ENCODE measurements around the gene SMC1B.
"Not testable (repeated sequence)": the region's sequence is repeated elsewhere in the genome, so short reads cannot be mapped to it uniquely, and the experiment has no call there.

The SMC1B gene

GRCh38 chr22:45424241-45424731 lies 10.9 kb upstream of the SMC1B start:
- intact Hi-C loops (cut with DNase I), result no loop called here
- peak in 2 of 10 donors; percentile 31 to 44 for DNase-seq

GRCh38 chr22:45423524-45423923 lies 10.1 kb upstream of the SMC1B start:
- intact Hi-C loops (cut with DNase I), result no loop called here
- peak in 2 of 10 donors; percentile 12 to 52 for DNase-seq

DNA sequence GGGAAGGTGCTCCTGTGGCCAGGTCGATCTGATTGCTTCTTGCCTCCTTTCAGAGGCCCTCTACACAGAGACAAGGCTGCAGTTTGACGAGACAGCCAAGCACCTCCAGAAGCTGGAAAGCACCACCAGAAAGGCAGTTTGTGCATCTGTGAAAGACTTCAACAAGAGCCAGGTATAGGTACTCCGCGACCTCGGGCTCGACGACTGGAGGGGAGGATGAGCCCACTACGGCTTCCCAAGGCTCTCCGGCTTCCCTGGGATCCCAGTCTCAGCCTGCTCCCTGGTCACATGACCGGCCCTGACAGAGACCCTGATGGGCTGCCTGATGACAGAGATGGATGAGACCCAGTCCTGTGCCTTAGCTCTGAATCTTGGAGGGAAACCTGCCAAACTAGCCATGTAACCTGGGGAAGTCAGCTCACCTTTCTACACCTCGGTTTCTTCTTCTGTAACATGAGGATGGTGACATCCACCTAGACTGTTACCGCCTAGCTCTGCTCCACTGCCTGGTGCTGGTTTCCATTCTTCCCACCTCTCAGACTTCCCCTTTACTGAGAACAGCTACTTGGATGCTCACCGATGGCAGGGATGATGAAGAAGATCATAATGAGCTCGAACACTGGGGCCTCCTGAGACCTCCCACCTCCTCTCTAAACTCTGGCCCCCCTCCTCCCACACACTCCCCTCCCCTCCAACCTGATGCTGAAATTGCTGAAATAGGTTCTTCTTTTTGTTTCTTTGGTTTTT lies 9.0 kb upstream of the SMC1B start:
- intact Hi-C loops (cut with DNase I), result no loop called here
- peak in 2 of 10 donors; percentile 42 to 67 for DNase-seq

GRCh38 chr22:45421349-45422055 lies 8.1 kb upstream of the SMC1B start:
- DNase-seq, result no peak
- intact Hi-C loops (cut with DNase I), result no loop called here

GRCh38 chr22:45420539-45420938 lies 7.1 kb upstream of the SMC1B start:
- DNase-seq, result peak in 1 of 10 donors; percentile 16
- intact Hi-C loops (cut with DNase I), result no loop called here

GRCh38 chr22:45420011-45420410 lies 6.6 kb upstream of the SMC1B start:
- DNase-seq, result no peak
- intact Hi-C loops (cut with DNase I), result no loop called here

DNA sequence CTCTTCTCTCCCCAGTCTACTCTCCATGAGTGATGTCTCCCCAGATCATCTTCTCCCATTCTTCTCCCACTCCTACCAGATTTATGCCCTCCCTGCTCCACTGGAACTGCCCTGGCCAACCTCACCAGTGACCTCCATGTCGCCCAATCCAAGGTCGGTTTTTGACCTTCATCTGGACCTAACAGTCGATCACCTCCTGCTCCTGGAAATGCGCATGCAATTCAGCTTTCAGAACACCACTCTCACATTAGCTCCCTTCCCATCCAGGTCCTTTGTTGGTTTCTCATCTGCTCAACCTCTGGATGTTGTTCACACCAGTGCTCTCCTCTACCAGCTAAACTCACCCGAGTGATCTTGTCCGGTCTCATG lies 5.4 kb upstream of the SMC1B start:
- intact Hi-C loops (cut with DNase I), result no loop called here
- peak in 1 of 10 donors; percentile 36 for DNase-seq

DNA sequence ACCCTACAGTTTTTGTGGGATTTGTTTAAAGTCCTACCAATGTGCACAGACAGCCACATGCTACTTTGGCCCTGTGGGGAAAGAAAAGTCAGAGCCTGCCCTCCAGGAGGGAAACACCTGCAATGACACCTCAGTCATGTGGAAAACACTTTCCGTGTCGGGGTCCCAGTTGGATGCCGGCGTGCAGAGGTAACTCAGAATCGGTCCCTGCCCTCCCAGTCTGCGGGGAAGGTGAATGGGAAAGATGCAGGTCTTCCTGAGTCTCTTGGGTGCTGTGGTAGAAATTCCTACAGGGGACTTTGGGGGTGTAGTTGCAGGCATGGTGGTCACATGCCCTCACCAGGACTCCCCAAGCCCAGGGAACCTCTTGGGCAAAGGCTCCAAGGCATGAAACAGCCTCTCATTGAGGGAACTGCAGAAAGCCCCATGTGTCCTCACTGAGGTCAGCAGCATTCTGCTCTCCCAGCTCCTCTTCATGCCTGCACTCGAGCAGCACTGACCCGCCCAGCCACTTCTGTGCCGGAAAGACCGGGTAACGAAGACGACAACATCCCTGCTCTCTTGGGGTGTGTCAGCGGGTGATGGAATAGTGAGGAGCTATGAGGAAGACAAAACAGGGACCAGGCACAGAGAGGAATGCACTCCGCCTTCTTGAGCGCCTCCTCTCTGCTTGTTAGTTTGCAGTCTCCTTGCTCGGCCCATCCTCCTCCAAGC lies 4.8 kb upstream of the SMC1B start:
- peak in 1 of 10 donors; percentile 54 for DNase-seq
- intact Hi-C loops (cut with DNase I), result no loop called here

GRCh38 chr22:45413013-45413367 lies 409 bp downstream of the SMC1B start:
- no peak for DNase-seq
- intact Hi-C loops (cut with DNase I), result no loop called here

DNA sequence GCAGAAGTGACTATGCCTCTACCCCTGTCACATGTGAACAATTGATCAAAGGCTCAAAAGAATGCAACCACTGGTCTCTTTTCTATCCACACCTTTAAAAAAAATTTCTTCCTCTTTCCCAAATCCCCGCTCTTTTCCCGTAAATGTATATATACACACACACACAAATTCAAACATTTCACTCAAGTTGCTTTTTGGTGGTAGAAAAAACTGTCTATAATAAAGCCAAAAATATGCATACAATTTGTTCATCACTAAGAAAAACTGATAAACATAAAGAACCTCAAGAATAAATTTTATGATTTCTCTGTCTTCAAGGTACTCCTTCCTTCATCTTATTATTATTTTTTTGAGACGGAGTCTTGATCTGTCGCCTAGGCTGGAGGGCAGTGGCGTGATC lies 5.6 kb downstream of the SMC1B start:
- DNase-seq, result no peak
- intact Hi-C loops (cut with DNase I), result no loop called here

DNA sequence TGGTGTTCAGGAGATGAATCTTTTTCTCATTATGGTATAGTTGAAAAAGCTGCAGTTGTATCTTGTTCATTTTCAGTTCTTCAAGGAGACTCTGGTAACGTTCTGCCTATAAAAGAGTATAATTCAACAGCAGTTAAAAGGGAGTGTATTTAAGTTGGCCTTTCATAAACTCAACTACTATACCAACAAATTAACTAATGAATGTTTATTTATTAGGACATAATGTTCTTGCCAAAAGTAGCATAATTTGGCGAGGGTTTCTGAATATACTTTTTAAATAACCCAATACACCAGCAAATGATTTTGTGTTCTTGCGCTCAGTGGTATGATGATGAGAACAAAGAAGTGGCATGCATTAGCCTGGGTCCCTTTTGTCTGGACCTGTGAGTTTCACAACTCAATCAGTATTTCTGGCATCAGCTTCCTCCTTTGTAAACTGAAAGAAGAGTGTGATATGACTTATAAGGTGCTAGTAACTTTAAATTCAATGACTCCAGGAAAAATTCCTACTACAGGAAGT lies 10.9 kb downstream of the SMC1B start:
- intact Hi-C loops (cut with DNase I), result no loop called here
- no peak for DNase-seq

- intact Hi-C loops (cut with DNase I), result no loop called here
- DNase-seq, result no peak
These were observed 13.5 kb downstream of the SMC1B start for GRCh38 chr22:45399712-45400445.

- intact Hi-C loops (cut with DNase I), result no loop called here
- DNase-seq, result no peak
These were observed 15.2 kb downstream of the SMC1B start for GRCh38 chr22:45398214-45398613.

- intact Hi-C loops (cut with DNase I), result no loop called here
- DNase-seq, result no peak
These were observed 15.6 kb downstream of the SMC1B start for GRCh38 chr22:45397806-45398205.

GRCh38 chr22:45389546-45389945 lies 23.9 kb downstream of the SMC1B start:
- DNase-seq, result no peak
- intact Hi-C loops (cut with DNase I), result no loop called here

DNA sequence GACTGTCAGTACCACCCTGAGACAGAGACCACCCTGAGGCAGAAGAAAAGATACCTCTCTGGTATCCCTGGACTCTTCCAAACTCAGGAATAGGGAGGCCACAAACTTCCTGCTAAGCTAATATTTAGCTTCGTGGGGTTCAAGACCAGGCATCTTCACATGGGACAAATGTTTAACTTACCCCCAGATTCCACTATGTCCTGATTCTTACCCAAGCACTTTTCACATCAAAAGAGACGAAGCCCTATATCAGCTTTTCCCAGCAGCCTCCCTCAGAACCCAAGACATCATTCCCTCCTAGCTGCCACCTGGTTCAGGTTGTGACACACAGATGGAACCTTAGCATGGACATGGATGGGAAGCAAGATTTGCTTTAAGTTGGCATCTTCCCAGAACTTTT lies 32.1 kb downstream of the SMC1B start:
- intact Hi-C loops (cut with DNase I), result no loop called here

GRCh38 chr22:45376703-45377102 lies 36.7 kb downstream of the SMC1B start:
- intact Hi-C loops (cut with DNase I), result no loop called here
- no peak for DNase-seq

More for the DNA sequence above, 32.1 kb downstream of the SMC1B start:
- DNase-seq, result no peak

- no peak for DNase-seq
- intact Hi-C loops (cut with DNase I), result no loop called here
These were observed 37.4 kb downstream of the SMC1B start for GRCh38 chr22:45376009-45376408.

DNA sequence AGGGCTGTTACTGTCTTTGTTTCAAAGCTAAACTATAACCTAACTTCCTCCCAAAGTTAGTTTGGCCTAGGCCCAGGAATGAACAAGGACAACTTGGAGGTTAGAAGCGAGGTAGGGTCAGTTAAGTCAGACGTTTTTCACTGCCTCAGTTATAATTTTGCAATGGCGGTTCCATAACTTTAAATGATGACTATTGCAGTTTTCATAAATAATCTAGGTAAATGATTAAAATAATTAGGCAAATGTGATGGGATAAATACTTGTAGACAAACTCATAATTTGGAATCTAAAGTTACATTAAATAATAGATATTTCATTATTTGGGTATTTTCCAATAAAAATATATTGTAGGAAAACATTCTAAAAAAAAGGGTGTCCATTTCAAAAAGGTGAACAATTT lies 39.8 kb downstream of the SMC1B start:
- intact Hi-C loops (cut with DNase I); DNase-seq: not testable (repeated sequence)

DNA sequence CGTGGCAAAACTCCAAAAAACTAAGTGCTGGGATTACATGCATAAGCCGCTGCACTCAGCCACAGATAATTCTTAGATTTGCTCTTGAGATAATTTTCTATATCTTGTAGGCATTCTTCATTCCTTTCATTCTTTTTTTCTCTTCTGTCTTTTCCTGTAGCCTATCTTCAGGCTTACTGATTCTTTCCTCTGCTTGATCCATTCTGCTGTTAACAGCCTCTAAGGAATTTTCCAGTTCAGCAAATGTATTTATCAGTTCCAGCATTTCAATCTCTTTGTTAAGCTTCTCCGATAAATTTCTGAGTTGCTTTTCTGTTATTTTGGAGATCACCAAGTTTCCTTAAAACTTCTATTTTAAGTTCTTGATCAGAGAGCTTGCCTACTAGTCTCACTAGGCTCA lies 46.7 kb downstream of the SMC1B start:
- DNase-seq, result no peak
- intact Hi-C loops (cut with DNase I), result no loop called here

GRCh38 chr22:45359627-45360026 lies 53.8 kb downstream of the SMC1B start:
- intact Hi-C loops (cut with DNase I), result no loop called here
- DNase-seq, result no peak
